Thyroid gland (tissue), 4 donors: ENCODE results near the gene CDAN1.

Experiments
- POLR2A ChIP-seq, 2 donors: fragments of 450-650 bp; IDR thresholded peaks; one replicate each; pipeline ENCODE4 v1.6.1; 2017; ENCODE audit warnings: antibody characterized with exemption in 2 of 2, mild to moderate bottlenecking in 2 of 2, moderate library complexity in 1 of 2
- TF ChIP-seq, protein P1 (sequence below), 6 experiments: fragments of 200-600 bp in 3 of 6; fragments of 450-650 bp in 3 of 6; sonication (generic) in 3 of 6; IDR thresholded peaks; one replicate each; pipeline ENCODE4 v1.5.1; 2016 to 2019; ENCODE audit warnings: antibody characterized with exemption in 6 of 6, mild to moderate bottlenecking in 2 of 6, inconsistent platforms in 1 of 6, moderate library complexity in 1 of 6

- TF ChIP-seq, protein P1, sequence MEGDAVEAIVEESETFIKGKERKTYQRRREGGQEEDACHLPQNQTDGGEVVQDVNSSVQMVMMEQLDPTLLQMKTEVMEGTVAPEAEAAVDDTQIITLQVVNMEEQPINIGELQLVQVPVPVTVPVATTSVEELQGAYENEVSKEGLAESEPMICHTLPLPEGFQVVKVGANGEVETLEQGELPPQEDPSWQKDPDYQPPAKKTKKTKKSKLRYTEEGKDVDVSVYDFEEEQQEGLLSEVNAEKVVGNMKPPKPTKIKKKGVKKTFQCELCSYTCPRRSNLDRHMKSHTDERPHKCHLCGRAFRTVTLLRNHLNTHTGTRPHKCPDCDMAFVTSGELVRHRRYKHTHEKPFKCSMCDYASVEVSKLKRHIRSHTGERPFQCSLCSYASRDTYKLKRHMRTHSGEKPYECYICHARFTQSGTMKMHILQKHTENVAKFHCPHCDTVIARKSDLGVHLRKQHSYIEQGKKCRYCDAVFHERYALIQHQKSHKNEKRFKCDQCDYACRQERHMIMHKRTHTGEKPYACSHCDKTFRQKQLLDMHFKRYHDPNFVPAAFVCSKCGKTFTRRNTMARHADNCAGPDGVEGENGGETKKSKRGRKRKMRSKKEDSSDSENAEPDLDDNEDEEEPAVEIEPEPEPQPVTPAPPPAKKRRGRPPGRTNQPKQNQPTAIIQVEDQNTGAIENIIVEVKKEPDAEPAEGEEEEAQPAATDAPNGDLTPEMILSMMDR (IDR thresholded peaks at IDR 0.05), result no peak
- no peak for TF ChIP-seq POLR2A (IDR thresholded peaks at IDR 0.05)
Observed at GRCh38 chr15:42727750-42728381, 9.1 kb downstream of the CDAN1 start.
